Measurements from ENCODE around the gene ADAM17. TPM values are rescaled to one million over a fixed set of nuclear protein-coding genes. Genes with fewer than 3 reads are reported as not detected.

Gene ADAM17
- total and polyA plus RNA-seq, 10 of the 15 experiments (the other 5 are each of a cell fraction or from before 2014, with no cell fraction given): 2.3 to 18.5 (median 13.4) TPM

- Histone ChIP-seq H3K9me3 (replicated peaks; ENCODE audit: control insufficient read depth, insufficient read depth, low read length) (no peaks in the 10 kb centered on the region), H2AFZ (ENCODE audit: control insufficient read depth, low read depth, low read length) (no peak overlapping the region), H3K4me3 (no peak overlapping the region), H4K20me1 (ENCODE audit: control insufficient read depth, insufficient read depth) (no peaks in the 10 kb centered on the region), H3K27ac (ENCODE audit: control insufficient read depth, insufficient read depth) (no peak overlapping the region), H3K27me3 (replicated peaks in 1 of 2; ENCODE audit: control insufficient read depth in 2 of 2, insufficient read depth in 2 of 2, low read length in 1 of 2) (no peaks in the 10 kb centered on the region), H3K9ac (ENCODE audit: control insufficient read depth, insufficient read depth, low read length) (no peak overlapping the region), H3K4me2 (ENCODE audit: control insufficient read depth, insufficient read depth) (no peak overlapping the region), H3K79me2 (ENCODE audit: control insufficient read depth, insufficient read depth, low read length) (no peaks in the 10 kb centered on the region), H3K4me1 (ENCODE audit: control insufficient read depth, insufficient read depth, low read length) (no peaks in the 10 kb centered on the region), H3K36me3 (ENCODE audit: control insufficient read depth in 2 of 2, insufficient read depth in 2 of 2, low read length in 1 of 2) (peaks cover 5% of the 10 kb centered on the region in 2 experiments)
- DNase-seq (ENCODE audit: low read depth, low spot score) (no peak), FAIRE-seq (no peak), ATAC-seq (no peak)
- TF ChIP-seq TCF3 (IDR thresholded peaks at IDR 0.05; ENCODE audit: borderline replicate concordance, insufficient read depth, low read depth, low read length) (no peak), HCFC1 (IDR thresholded peaks at IDR 0.05; ENCODE audit: low read length) (no peak), LARP7 (IDR thresholded peaks at IDR 0.05) (no peak), CBX3 (IDR thresholded peaks at IDR 0.05; ENCODE audit: borderline replicate concordance, low read depth) (no peak), TAF1 (IDR thresholded peaks at IDR 0.05; ENCODE audit: borderline replicate concordance, low read depth, low read length) (no peak), KDM1A (IDR thresholded peaks at IDR 0.05; ENCODE audit: borderline replicate concordance) (no peak), PKNOX1 (IDR thresholded peaks at IDR 0.05) (no peak), NR2C1 (IDR thresholded peaks at IDR 0.05) (no peak), MYC (IDR thresholded peaks at IDR 0.05; ENCODE audit: insufficient read depth, insufficient read length, insufficient replicate concordance, low read length, severe bottlenecking) (no peak), MTA2 (IDR thresholded peaks at IDR 0.05; ENCODE audit: low read depth) (no peak), WRNIP1 (IDR thresholded peaks at IDR 0.05; ENCODE audit: borderline replicate concordance, low read depth, low read length) (no peak), SKIL (IDR thresholded peaks at IDR 0.05; ENCODE audit: low read depth, poor library complexity, severe bottlenecking) (no peak), IKZF1 (conservative IDR thresholded peaks at IDR 0.05) (no peak), STAT3 (IDR thresholded peaks at IDR 0.05; ENCODE audit: low read depth, low read length) (no peak), TBL1XR1 (IDR thresholded peaks at IDR 0.05; ENCODE audit: low read depth, low read length) (no peak)
- WGBS (ENCODE audit: insufficient coverage, insufficient replicate concordance, low lambda C conversion rate, missing lambda C conversion rate): 100% methylated on average over 1 of the region's 2 CpGs
- RAD21 ChIA-PET (ENCODE audit: unreplicated experiment): no interaction called here
- CTCF ChIA-PET: interaction anchor here (0.6 kb wide), 1 partner anchor 178 kb away, joined by 3 read pairs; no protein-coding TSS in a partner anchor
- no TSS peak for BruUV-seq (replicated peaks)
- in situ Hi-C loops (cut with MboI) (no loop called here), intact Hi-C loops (cut with micrococcal nuclease; ENCODE audit: unreplicated experiment) (no loop called here)
- POLR2A ChIA-PET: interaction anchor here (0.9 to 1.6 kb wide), 2 partner anchors 30 to 43 kb away, joined by 5 to 6 read pairs; partner anchors contain the start of gene ADAM17
- SMC1A ChIA-PET (ENCODE audit: uncharacterized antibody, unreplicated experiment): interaction anchor here (0.7 to 1.4 kb wide), 4 partner anchors 10 to 25 kb away, joined by 3 read pairs; no protein-coding TSS in a partner anchor
These were observed 30.4 kb downstream of the ADAM17 start for GRCh38 chr2:9525266-9525665.

Measured in GM12878 (cell line).